LHCN-M2 (cell line): Measurements from ENCODE around the gene ATP6V1G2. TPM values are rescaled to one million over a fixed set of nuclear protein-coding genes. Genes with fewer than 3 reads are reported as not detected.
"Not testable (repeated sequence)": the region's sequence is repeated elsewhere in the genome, so short reads cannot be mapped to it uniquely, and the experiment has no call there.

Experiments
- DNase-seq: peaks from one replicate; pipeline ENCODE4 v3.0.0-alpha.2; 2012; ENCODE audit warnings: low read depth
- total RNA-seq: library from RNA; depleted of rRNA; stranded (reverse); fragments of >200 nt; gene quantifications from 2 replicates; pipeline ENCODE4 v1.2.3, GENCODE V29; 2014; rRNA removed

Gene ATP6V1G2
- total RNA-seq, 1 experiment from 2014 or later, result 3.3 TPM

- DNase-seq, result no peak
Measured at GRCh38 chr6:31529329-31530150, 16.9 kb downstream of the ATP6V1G2 start.

- DNase-seq, result no peak
Measured at GRCh38 chr6:31528821-31529328, 17.5 kb downstream of the ATP6V1G2 start, which contains the start of gene MCCD1. MCCD1 (plus strand) TSS chr6:31528962; CDS start chr6:31529015, 53 bp downstream.

- DNase-seq, result no peak
Measured at GRCh38 chr6:31528307-31528777, 18.1 kb downstream of the ATP6V1G2 start.

- peak; percentile 43 for DNase-seq
Measured at GRCh38 chr6:31525932-31526591, 20.3 kb downstream of the ATP6V1G2 start.

GRCh38 chr6:31525553-31525931, 20.9 kb downstream of the ATP6V1G2 start:
- no peak for DNase-seq

- no peak for DNase-seq
Measured at GRCh38 chr6:31521835-31522234, 24.6 kb downstream of the ATP6V1G2 start.

GRCh38 chr6:31513456-31514165, 32.8 kb downstream of the ATP6V1G2 start:
- peak; percentile 79 for DNase-seq

GRCh38 chr6:31510007-31510406, 36.4 kb downstream of the ATP6V1G2 start:
- DNase-seq, result no peak

- DNase-seq, result not testable (repeated sequence)
Measured at GRCh38 chr6:31509036-31509435, 37.4 kb downstream of the ATP6V1G2 start.

- no peak for DNase-seq
Measured at GRCh38 chr6:31502586-31502985, 43.8 kb downstream of the ATP6V1G2 start.

- not testable (repeated sequence) for DNase-seq
Measured at GRCh38 chr6:31499648-31500047, 46.8 kb downstream of the ATP6V1G2 start.

GRCh38 chr6:31498748-31499147, 47.7 kb downstream of the ATP6V1G2 start:
- no peak for DNase-seq

GRCh38 chr6:31497531-31498476, 48.6 kb downstream of the ATP6V1G2 start, which contains the start of gene MICB:
MICB (plus strand) TSS chr6:31498145; CDS start chr6:31498194, 49 bp downstream.
- DNase-seq, result peak; percentile 65

- not testable (repeated sequence) for DNase-seq
Measured at GRCh38 chr6:31496826-31497225, 49.6 kb downstream of the ATP6V1G2 start.

- DNase-seq, result peak; percentile 68
Measured at GRCh38 chr6:31495580-31495979, 50.8 kb downstream of the ATP6V1G2 start.

Other genes with a start within 250 kb of the ATP6V1G2 start
- 47.6 and 58.7 TPM in 2 replicates for gene HLA-B, start 189.4 kb downstream of the ATP6V1G2 start, total RNA-seq
- gene MICA, start 143.0 kb downstream of the ATP6V1G2 start, total RNA-seq, result 23.5 and 27.8 TPM in 2 replicates
- 10.6 and 13.0 TPM in 2 replicates for gene MICB, start 48.5 kb downstream of the ATP6V1G2 start, total RNA-seq
- gene MCCD1, start 17.6 kb downstream of the ATP6V1G2 start, total RNA-seq, result not detected in 2 replicates
- gene DDX39B, start 4.6 kb downstream of the ATP6V1G2 start, total RNA-seq, result 402 and 452 TPM in 2 replicates
- 21.2 and 26.8 TPM in 2 replicates for gene NFKBIL1, start 1.0 kb upstream of the ATP6V1G2 start, total RNA-seq
- gene LTA, start 25.7 kb upstream of the ATP6V1G2 start, total RNA-seq, result not detected in 2 replicates
- not detected in 2 replicates for gene TNF, start 29.0 kb upstream of the ATP6V1G2 start, total RNA-seq
- gene LTB, start 35.8 kb upstream of the ATP6V1G2 start, total RNA-seq, result not detected in 2 replicates
- not detected in 2 replicates for gene LST1, start 39.7 kb upstream of the ATP6V1G2 start, total RNA-seq
- not detected in 2 replicates for gene NCR3, start 46.4 kb upstream of the ATP6V1G2 start, total RNA-seq
- not detected in 2 replicates for gene AIF1, start 68.6 kb upstream of the ATP6V1G2 start, total RNA-seq
- 75.9 and 81.7 TPM in 2 replicates for gene PRRC2A, start 74.1 kb upstream of the ATP6V1G2 start, total RNA-seq
- gene BAG6, start 106.1 kb upstream of the ATP6V1G2 start, total RNA-seq, result 180 and 219 TPM in 2 replicates
- 3.9 and 4.4 TPM in 2 replicates for gene APOM, start 109.3 kb upstream of the ATP6V1G2 start, total RNA-seq
- 30.0 and 31.3 TPM in 2 replicates for gene C6orf47, start 114.2 kb upstream of the ATP6V1G2 start, total RNA-seq
- 28.5 and 31.2 TPM in 2 replicates for gene GPANK1, start 118.4 kb upstream of the ATP6V1G2 start, total RNA-seq
- 292 and 320 TPM in 2 replicates for gene CSNK2B, start 119.5 kb upstream of the ATP6V1G2 start, total RNA-seq
- gene LY6G5B, start 123.4 kb upstream of the ATP6V1G2 start, total RNA-seq, result 2.4 and 4.0 TPM in 2 replicates
- gene LY6G5C, start 134.5 kb upstream of the ATP6V1G2 start, total RNA-seq, result 1.4 and 3.2 TPM in 2 replicates
- gene ABHD16A, start 156.7 kb upstream of the ATP6V1G2 start, total RNA-seq, result 45.8 and 50.5 TPM in 2 replicates
- gene LY6G6F, start 160.3 kb upstream of the ATP6V1G2 start, total RNA-seq, result not detected in 2 replicates
- gene LY6G6D, start 168.7 kb upstream of the ATP6V1G2 start, total RNA-seq, result not detected in 2 replicates
- 0.51 TPM in 1 of 2 replicates, not detected in the other for gene LY6G6C, start 175.1 kb upstream of the ATP6V1G2 start, total RNA-seq
- not detected in 2 replicates for gene MPIG6B, start 176.8 kb upstream of the ATP6V1G2 start, total RNA-seq
- 78.4 and 85.8 TPM in 2 replicates for gene DDAH2, start 182.7 kb upstream of the ATP6V1G2 start, total RNA-seq
- 771 and 894 TPM in 2 replicates for gene CLIC1, start 189.9 kb upstream of the ATP6V1G2 start, total RNA-seq
- 13.2 and 16.5 TPM in 2 replicates for gene MSH5, start 193.4 kb upstream of the ATP6V1G2 start, total RNA-seq
- 1.5 and 2.7 TPM in 2 replicates for gene SAPCD1, start 216.0 kb upstream of the ATP6V1G2 start, total RNA-seq
- not detected in 2 replicates for gene VWA7, start 230.7 kb upstream of the ATP6V1G2 start, total RNA-seq
- 63.2 and 68.7 TPM in 2 replicates for gene VARS1, start 249.1 kb upstream of the ATP6V1G2 start, total RNA-seq